GM20000 (cell line): ENCODE data around the gene RASGRP1.

Experiments
- DNase-seq: peaks from one replicate; pipeline ENCODE4 v3.0.0; 2012; ENCODE audit warnings: low spot score
- TF ChIP-seq, protein P1 (sequence below): IDR thresholded peaks from 2 replicates; pipeline ENCODE4 v1.5.1; 2012; ENCODE audit warnings: mild to moderate bottlenecking, control low read depth; ENCODE audit errors: extremely low read depth, missing control alignments

The RASGRP1 gene

DNA sequence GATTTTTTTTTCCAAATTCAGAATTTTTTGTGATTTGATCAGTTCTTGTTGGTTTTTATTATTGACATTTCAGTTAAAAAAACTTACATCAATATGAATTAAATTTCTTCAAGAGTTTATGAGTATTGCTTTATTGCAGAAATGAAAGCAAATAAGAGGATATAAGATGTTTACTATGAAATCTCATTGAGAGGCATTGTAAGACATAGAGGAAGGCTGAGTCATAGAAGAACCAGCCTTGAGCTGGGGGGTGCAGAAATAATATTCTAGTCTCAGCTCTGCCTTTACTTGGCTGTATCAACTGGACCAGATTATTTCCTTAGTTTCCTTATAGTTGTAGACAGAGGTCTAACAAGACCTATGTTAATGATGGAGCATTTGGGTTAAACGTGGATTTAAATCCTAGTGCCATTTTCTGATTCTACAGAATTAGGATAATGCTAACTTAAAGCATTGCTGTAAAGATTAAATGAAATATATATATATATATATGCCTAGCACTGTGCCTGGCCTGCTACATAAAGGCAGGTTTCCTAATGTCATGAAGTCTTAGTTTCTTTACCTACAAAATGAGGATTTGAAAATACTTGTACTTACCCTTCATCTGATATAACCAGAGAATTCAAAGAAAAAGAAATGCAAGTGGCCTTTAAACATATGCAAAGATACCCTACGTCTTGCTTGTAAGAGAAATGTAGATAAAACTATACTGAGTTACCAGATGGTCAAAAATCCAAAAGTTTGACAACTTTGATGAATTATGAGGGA lies 103.4 kb downstream of the RASGRP1 start:
- peak; percentile 29 for DNase-seq
- TF ChIP-seq, protein P1, sequence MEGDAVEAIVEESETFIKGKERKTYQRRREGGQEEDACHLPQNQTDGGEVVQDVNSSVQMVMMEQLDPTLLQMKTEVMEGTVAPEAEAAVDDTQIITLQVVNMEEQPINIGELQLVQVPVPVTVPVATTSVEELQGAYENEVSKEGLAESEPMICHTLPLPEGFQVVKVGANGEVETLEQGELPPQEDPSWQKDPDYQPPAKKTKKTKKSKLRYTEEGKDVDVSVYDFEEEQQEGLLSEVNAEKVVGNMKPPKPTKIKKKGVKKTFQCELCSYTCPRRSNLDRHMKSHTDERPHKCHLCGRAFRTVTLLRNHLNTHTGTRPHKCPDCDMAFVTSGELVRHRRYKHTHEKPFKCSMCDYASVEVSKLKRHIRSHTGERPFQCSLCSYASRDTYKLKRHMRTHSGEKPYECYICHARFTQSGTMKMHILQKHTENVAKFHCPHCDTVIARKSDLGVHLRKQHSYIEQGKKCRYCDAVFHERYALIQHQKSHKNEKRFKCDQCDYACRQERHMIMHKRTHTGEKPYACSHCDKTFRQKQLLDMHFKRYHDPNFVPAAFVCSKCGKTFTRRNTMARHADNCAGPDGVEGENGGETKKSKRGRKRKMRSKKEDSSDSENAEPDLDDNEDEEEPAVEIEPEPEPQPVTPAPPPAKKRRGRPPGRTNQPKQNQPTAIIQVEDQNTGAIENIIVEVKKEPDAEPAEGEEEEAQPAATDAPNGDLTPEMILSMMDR, result no peak

DNA sequence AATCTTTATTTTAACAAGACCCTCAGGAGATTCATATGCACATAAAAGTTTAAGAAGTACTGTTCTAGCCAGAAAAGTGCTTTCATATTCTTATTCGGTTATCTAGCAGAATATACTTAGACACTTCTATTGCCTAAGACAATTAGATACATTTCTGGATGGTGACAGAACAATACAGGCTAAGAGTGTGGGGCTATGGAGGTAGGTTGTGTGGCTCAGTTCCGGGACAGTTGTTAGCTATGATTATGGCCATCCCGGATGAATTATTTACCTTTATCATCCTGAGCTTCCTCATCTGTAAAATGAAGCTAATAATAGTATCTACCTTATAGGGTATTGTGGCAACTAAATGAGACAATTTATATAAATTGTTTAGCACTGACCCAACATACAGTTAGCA lies 104.1 kb downstream of the RASGRP1 start:
- TF ChIP-seq, protein P1, result no peak
- no peak for DNase-seq

DNA sequence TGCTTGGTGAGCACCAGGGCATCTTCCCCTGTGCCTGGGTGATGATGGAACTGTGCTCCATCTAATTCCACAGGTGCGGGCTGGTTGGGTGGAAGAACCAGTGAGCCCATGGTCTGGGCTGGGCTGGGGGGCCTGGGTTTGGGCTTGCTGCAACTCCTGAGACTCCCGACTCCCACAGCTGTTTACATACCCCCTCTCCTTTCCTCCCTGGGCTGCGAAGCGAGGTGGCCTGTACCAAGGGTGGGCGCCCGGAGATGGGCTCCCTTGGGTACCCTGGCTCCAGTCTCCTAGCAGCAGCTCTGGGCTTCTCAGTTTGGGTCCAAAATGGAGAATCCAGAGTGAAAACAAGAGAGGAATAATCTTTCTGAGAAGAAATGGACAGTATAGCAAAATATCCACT lies 105.1 kb downstream of the RASGRP1 start:
- TF ChIP-seq, protein P1, result no peak
- no peak for DNase-seq

DNA sequence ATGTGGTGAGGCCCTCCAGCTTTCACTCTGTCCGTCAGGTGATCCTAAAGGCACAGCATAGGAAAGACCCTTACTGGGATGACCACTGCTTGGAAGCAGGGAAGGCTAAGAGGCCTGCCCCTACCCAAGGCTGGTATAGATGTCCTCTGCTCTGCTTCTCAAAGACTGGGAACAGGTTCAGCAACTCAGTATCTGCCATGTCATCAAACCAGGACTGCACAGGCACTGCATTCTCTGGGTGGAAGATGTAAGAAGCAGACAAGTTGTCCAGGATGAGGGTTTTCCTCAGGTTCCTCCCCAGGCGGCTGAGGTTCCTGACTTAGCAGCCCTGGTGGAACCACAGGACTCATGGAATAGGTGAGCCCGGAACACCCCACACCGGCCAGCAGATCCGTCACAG lies 106.0 kb downstream of the RASGRP1 start:
- TF ChIP-seq, protein P1, result no peak
- no peak for DNase-seq

DNA sequence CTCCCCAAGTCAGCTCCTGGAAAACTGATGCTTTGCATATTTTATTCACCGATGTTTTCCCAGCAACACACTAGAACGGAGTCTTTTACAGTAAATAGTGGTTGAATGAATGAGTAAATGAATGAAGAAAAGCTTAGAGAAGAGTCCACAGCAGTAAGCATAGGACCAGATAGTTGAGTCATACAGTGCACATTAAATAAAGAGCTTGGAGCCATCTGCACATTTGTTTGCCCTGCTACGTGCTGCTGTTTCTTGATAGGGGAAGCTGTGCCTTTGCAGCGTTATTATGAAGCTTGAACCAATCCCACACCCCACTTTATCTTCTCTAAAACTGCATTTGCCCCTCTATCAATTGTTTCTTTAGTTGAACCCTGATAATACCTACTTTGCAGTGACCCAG lies 109.5 kb downstream of the RASGRP1 start:
- TF ChIP-seq, protein P1, result no peak
- DNase-seq, result no peak

DNA sequence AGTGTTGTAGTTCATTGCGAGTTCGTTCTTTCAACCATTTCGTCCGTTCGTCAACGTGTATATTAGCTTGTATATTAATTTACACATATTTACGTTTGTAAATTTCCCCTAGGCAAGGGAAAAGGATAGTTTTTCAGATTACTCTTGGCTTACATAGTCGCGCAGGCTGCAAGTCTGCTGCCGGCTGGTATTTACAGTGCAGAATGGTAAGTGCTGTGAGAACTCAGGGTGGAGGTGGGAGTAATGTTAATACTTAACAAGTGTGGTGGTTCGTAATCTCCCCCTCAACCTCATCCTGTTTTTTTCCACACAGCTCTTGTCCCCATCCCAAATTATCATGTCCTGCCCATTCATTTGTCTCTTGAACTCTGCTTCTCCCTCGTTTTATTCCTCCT lies 109.9 kb downstream of the RASGRP1 start:
- no peak for DNase-seq

DNA sequence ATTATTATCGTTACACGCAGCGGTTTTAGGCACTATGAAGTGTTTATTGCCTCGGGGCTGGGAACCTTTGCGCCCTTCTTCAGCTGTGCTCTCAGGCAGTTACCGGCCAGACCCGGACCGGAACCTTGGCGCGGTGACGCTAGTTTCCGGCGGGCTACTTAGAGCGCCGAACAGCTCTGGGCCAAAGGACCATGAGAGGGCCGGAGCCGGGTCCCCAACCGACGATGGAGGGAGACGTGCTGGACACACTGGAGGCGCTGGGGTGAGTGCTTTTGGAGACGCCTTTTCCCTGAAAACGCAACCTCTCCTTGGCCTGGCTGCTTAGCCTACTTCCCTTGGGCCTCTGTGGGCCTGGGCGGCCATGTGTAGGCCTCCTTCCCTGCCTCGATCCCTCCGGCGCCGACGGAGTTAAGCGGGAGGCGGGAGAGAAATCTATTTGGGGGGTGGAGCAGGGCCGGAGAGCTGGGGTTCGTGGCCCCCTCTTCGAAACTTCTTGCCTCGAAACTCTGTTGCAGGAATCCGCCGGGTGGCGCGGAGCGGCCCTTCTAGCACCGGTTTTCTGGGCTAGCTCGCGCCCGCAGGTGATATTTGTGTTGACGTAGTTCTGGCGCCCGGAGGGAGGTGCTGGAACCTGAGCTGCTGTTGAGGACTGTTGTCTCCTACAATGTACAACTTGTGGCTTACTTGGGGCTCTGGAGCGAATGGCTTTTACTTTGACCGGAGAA lies 110.5 kb downstream of the RASGRP1 start, which contains the start of gene FAM98B:
Gene FAM98B, plus strand, starts transcription at position 157 of the 725 bp plus-strand sequence. Its CDS starts 35 bp downstream, at position 192.
- peak; percentile 77 for DNase-seq
- TF ChIP-seq, protein P1, result no peak

More for the DNA sequence above, 109.9 kb downstream of the RASGRP1 start:
- TF ChIP-seq, protein P1, result no peak
